T-helper 2 cell treated with Interferon-gamma antibody and Interleukin-4, amounts not matched to agents 100 ng/mL and 5 ng/mL, for 36 hours (primary cell): Measurements from ENCODE around the gene ITGA11. TPM values are rescaled to one million over a fixed set of nuclear protein-coding genes. Genes with fewer than 3 reads are reported as not detected.

Experiments
- intact Hi-C: fragments of 100-400 bp; cut with micrococcal nuclease; formaldehyde crosslinking; loops from one replicate; pipeline ENCODE4 v1.15.1; 2023
- total RNA-seq: library from RNA; stranded (reverse); gene quantifications from 2 replicates; pipeline ENCODE4 v1.2.3, GENCODE V29; 2022

The ITGA11 gene
- total RNA-seq, 1 donor from 2014 or later, result 0.64 TPM

- intact Hi-C loops, result no loop called here
These were observed 98.0 kb downstream of the ITGA11 start for GRCh38 chr15:68333775-68334470.

DNA sequence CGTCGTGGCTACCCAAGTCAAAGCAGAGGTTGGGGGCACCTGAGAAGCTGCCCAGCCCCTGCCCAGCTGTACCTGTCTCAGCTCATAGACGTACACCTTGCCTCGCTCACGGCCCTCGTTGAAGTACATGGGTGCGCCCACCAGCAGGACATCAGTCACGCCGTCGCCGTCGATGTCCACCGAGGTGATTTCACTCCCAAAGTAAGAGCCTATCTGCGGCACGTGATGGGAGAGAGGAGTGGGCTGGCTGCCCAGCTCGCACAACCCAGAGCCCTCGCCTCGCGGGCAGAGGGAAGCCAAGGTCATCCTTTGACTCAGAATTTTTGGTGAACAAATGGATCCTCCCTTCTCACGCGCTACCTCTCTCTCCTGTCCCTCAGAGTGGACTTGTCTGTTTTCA, 99.7 kb downstream of the ITGA11 start:
- intact Hi-C loops, result no loop called here

DNA sequence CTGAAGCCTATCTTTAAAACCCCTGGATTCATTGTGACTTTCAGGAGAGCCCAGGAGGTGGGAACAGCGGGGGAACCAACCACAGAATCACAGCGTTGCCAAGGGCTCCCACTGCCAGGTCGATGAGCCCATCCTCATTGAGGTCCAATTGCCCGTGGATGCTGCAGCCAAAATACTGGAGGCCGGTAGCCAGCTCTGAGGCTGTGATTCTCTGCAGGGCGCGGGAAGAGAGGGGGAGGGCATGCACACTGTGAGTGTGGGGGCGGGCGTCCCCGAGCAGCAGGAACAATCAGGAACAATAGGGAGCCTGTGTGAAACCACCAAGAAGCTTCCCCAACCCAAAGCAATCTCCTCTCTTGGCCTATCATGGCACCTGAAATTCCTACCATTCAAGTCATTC, 101.1 kb downstream of the ITGA11 start:
- intact Hi-C loops, result no loop called here

GRCh38 chr15:68330416-68330815, 101.5 kb downstream of the ITGA11 start:
- intact Hi-C loops, result no loop called here

DNA sequence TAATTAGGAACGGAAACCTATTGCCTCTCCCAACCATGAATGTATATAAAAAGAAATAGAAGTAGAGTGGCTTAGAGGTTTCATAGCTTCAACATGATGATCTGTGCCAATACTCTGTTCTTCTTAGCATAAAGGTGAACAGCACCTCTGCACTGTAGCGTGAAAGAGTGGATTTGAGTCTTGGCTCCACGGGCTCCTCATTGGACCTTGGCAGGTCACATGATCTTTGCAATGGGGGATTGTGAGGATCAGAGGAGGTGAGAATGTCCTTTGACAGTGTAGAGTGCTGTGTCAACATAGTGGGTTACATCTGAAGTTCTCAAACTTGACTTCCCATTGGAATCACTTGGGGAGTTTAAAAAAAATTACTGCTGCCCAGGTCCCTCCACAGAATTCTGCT, 103.0 kb downstream of the ITGA11 start:
- intact Hi-C loops, result no loop called here

GRCh38 chr15:68328443-68328842, 103.5 kb downstream of the ITGA11 start:
- intact Hi-C loops, result no loop called here

DNA sequence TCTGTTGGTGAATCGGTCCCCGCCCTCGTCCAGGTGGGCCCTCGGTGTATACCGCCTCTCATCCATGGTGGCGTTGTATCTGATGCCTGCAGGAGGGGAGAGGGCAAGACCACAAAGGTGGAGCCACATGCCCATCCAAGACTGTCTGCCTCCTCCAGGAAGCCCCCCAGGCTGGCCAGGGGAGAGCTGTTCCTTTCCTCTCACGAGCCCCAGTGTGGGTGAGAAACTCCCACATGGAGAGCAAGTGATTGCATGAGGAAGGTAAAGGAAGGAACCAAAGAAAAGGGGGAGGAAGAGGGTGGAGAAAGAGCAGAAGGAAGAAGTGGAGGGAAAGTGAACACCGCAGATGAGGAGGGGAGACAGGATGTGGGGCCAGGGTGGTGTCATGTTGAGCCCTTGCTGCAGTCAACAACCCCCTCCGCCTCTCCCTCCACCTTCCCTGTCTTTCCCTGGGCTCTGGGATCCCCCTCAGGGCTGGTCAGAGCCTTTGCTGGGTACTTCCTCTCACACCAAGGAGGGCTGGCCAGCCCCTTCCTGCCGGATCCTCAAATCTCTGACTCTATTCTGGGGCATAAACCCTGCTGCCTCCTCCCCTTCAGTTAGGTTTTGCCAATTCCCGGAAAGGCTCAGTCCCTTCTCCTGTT, 105.1 kb downstream of the ITGA11 start:
- intact Hi-C loops, result no loop called here

DNA sequence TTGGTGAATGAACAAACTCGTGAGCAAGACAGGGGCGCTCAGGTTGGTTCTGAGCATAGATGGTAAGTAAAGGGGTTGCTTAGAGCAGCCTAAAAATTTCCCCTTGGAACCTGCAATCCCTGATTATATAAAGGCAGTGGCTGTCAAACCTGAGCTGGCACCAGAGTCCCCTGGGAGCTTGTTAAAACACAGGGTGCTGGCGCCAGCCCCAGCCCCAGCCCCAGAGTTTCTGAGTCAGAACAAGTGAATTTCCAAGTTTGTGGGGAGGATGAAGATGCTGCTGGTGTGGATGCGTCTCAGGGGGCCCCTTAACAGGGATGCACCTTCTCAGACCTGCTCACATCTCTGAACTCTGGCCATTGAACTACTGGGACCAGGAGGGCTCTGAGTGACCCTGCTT, 106.2 kb downstream of the ITGA11 start:
- intact Hi-C loops, result no loop called here

DNA sequence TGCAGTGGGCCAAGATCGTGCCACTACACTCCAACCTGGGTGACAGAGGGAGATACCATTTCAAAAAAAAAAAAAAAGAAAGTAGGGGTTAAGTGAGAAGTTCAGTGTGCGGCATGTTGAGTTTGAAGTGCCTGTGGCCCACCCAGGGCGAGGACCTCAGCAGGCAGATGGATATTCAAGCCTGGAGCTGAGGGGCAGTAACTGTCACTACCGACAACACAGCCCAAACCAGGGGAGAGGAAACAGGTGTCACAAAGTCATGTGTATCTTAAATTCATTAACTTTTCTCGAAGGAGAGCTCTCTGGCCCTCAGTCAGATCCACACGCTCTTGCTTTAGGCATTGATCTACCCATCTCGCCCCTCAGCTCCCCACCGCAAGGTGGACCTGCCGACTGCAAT, 109.2 kb downstream of the ITGA11 start:
- intact Hi-C loops, result no loop called here

- intact Hi-C loops, result no loop called here
These were observed 110.7 kb downstream of the ITGA11 start for GRCh38 chr15:68321229-68321628.

- intact Hi-C loops, result no loop called here
These were observed 112.0 kb downstream of the ITGA11 start for GRCh38 chr15:68319997-68320396.

DNA sequence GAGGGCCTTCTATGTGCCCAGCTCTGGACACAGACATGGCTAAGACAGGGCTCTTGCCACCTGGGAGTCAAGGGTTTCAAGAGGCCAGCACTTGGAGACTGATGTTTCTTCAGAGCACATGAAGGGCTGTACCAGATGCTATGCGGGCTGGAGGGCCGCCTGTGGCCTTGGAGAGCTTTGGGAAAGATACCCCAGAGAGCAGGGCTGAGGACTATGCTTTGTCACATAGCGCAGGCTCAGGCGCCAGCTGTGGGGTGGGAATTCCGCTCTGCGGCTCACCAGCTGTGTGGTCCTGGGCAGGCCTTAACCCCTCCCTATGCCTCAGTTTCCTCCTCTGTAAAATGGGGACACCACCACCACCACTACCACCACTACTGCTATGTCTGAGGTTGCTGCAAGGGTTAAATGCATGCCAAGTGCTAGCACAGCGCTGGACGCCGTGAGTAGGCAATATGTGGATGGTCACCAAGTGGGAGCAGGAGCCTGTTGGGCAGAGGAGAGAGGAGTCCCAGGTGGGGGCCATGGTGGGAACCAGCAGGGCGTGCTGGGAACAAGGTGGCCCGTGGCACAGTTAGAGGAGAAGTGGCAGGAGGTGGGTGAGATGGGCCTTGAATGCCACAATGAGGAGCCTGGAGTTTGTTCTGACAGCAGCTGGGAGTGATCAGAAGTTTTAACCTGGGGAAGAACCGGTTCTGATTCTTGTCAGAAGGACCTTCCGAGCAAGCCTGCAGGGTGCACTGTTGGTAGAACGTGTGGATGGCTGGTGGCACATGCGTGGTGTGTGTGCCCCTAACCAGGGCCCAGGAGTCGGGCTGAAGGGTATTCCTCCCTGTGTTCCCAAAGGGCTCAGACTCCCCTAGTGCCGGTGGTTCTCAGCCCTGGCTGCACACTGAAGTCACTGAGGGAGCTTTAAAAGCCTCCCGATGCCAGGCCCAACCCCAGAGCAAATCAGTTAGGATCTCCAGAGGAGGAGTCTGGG, 112.7 kb downstream of the ITGA11 start:
- intact Hi-C loops, result no loop called here

GRCh38 chr15:68318008-68318835, 113.7 kb downstream of the ITGA11 start:
- intact Hi-C loops, result no loop called here

- intact Hi-C loops, result no loop called here
These were observed 114.5 kb downstream of the ITGA11 start for GRCh38 chr15:68317281-68318007.

- intact Hi-C loops, result no loop called here
These were observed 115.7 kb downstream of the ITGA11 start for GRCh38 chr15:68316061-68316804.

- intact Hi-C loops, result no loop called here
These were observed 116.4 kb downstream of the ITGA11 start for GRCh38 chr15:68315495-68316031.

GRCh38 chr15:68315035-68315434, 116.9 kb downstream of the ITGA11 start:
- intact Hi-C loops, result no loop called here

GRCh38 chr15:68314563-68314962, 117.4 kb downstream of the ITGA11 start:
- intact Hi-C loops, result no loop called here
